Glutamatergic neuron (in vitro differentiated cells): ENCODE measurements around the gene KNDC1. TPM values are rescaled to one million over a fixed set of nuclear protein-coding genes. Genes with fewer than 3 reads are reported as not detected.

Experiments
- DNase-seq: peaks from one replicate; pipeline ENCODE4 v3.0.0; 2022
- H3K27ac Mint-ChIP-seq: one replicate; pipeline ENCODE4 v1.8.0; 2020; ENCODE audit warnings: mild to moderate bottlenecking, mixed read lengths, inconsistent platforms; ENCODE audit not compliant: unreplicated experiment
- H3K27me3 Mint-ChIP-seq: one replicate; pipeline ENCODE4 v1.8.0; 2020; ENCODE audit warnings: mild to moderate bottlenecking, moderate library complexity, mixed read lengths, inconsistent platforms; ENCODE audit not compliant: unreplicated experiment
- H3K36me3 Mint-ChIP-seq: one replicate; pipeline ENCODE4 v1.8.0; 2020; ENCODE audit warnings: mild to moderate bottlenecking, mixed read lengths, inconsistent platforms; ENCODE audit not compliant: unreplicated experiment
- H3K4me1 Mint-ChIP-seq: one replicate; pipeline ENCODE4 v1.8.0; 2020; ENCODE audit warnings: mild to moderate bottlenecking, low read depth, mixed read lengths, inconsistent platforms; ENCODE audit not compliant: unreplicated experiment
- H3K4me3 Mint-ChIP-seq: one replicate; pipeline ENCODE4 v1.8.0; 2020; ENCODE audit warnings: mild to moderate bottlenecking, mixed read lengths, inconsistent platforms; ENCODE audit not compliant: unreplicated experiment
- H3K9me3 Mint-ChIP-seq: one replicate; pipeline ENCODE4 v1.8.0; 2020; ENCODE audit warnings: mild to moderate bottlenecking, moderate library complexity, mixed read lengths, inconsistent platforms; ENCODE audit not compliant: unreplicated experiment
- CTCF ChIP-seq: fragments of 200-600 bp; sonication (generic); IDR thresholded peaks from one replicate; pipeline ENCODE4 v1.5.0; 2021; ENCODE audit not compliant: partially characterized antibody, unreplicated experiment
- total RNA-seq: library from RNA; stranded (reverse); fragmentation: NEBNext Ultra II Directional; extraction: Animal tissue kit (Norgen Biotek cat#: 25700); gene quantifications from one replicate; pipeline ENCODE4 v1.2.1, GENCODE V29; 2021; ENCODE audit not compliant: unreplicated experiment

KNDC1 gene
- total RNA-seq, 1 donor from 2014 or later = 7.4 TPM

- TF ChIP-seq CTCF = no peak
- Mint-ChIP-seq H3K27ac (no peak overlapping the region), H3K4me3 (no peak overlapping the region), H3K27me3 (peaks cover 19% of the 10 kb centered on the region), H3K4me1 (no peaks in the 10 kb centered on the region), H3K9me3 (peaks cover 6% of the 10 kb centered on the region), H3K36me3 (no peaks in the 10 kb centered on the region)
- no peak for DNase-seq
Measured at GRCh38 chr10:133129859-133130495, 30.0 kb upstream of the KNDC1 start.

GRCh38 chr10:133130602-133131001 lies 29.4 kb upstream of the KNDC1 start:
- H3K27me3 Mint-ChIP-seq = peaks cover 17% of the 10 kb centered on the region
- H3K4me1 Mint-ChIP-seq = no peaks in the 10 kb centered on the region
- peaks cover 7% of the 10 kb centered on the region for H3K9me3 Mint-ChIP-seq
- H3K36me3 Mint-ChIP-seq = no peaks in the 10 kb centered on the region
- H3K4me3 Mint-ChIP-seq = no peak overlapping the region
- no peak overlapping the region for H3K27ac Mint-ChIP-seq
- TF ChIP-seq CTCF = no peak
- no peak for DNase-seq

GRCh38 chr10:133131053-133131452 lies 29.0 kb upstream of the KNDC1 start:
- no peak for TF ChIP-seq CTCF
- H3K9me3 Mint-ChIP-seq = peaks cover 7% of the 10 kb centered on the region
- no peak overlapping the region for H3K4me3 Mint-ChIP-seq
- H3K4me1 Mint-ChIP-seq = no peaks in the 10 kb centered on the region
- no peaks in the 10 kb centered on the region for H3K36me3 Mint-ChIP-seq
- peak; percentile 10 for DNase-seq
- peaks cover 17% of the 10 kb centered on the region for H3K27me3 Mint-ChIP-seq
- H3K27ac Mint-ChIP-seq = no peak overlapping the region

DNA sequence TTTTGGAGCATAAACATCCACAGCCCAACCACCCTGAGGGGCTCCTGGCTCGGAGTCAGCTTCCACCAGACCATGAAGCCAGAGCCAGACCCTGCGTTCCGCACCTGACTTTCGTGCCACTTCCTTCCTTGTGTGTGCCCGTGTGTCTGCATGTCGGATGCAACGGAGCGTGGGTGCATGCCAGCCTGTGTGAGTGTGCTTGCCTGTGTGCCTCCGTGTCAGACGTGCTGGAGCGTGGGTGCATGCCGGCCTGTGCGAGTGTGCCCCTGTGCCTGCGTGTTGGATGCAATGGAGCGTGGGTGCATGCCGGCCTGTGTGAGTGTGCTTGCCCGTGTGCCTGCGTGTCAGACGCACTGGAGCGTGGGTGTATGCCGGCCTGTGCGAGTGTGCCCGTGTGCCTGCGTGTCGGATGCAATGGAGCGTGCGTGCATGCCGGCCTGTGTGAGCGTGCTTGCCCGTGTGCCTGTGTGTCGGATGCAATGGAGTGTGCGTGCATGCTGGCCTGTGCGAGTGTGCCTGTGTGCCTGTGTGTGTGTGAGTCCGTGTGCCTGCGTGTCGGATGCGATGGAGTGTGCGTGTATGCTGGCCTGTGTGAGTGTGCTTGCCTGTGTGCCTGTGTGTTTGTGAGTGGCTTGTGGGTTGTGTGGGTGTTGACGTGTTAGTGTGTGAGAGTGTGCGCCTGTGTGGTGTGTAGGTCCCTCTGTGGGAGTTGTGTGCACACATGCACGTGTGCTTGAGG lies 28.1 kb upstream of the KNDC1 start:
- peaks cover 7% of the 10 kb centered on the region for H3K9me3 Mint-ChIP-seq
- no peak overlapping the region for H3K4me3 Mint-ChIP-seq
- H3K27ac Mint-ChIP-seq = peak overlapping the region; percentile 7
- peak; percentile 13 for DNase-seq
- no peaks in the 10 kb centered on the region for H3K36me3 Mint-ChIP-seq
- no peaks in the 10 kb centered on the region for H3K4me1 Mint-ChIP-seq
- peaks cover 17% of the 10 kb centered on the region for H3K27me3 Mint-ChIP-seq
- no peak for TF ChIP-seq CTCF
